ENCODE data around the gene ISCU. TPM values are rescaled to one million over a fixed set of nuclear protein-coding genes. Genes with fewer than 3 reads are reported as not detected.
A peak's percentile ranks its signal among the peaks of the same experiment; 100 is the strongest.
"Not testable (repeated sequence)": the region's sequence is repeated elsewhere in the genome, so short reads cannot be mapped to it uniquely, and the experiment has no call there.

ISCU gene
- total RNA-seq, 2 experiments from 2014 or later, result 88.6 to 94.3 TPM

DNA sequence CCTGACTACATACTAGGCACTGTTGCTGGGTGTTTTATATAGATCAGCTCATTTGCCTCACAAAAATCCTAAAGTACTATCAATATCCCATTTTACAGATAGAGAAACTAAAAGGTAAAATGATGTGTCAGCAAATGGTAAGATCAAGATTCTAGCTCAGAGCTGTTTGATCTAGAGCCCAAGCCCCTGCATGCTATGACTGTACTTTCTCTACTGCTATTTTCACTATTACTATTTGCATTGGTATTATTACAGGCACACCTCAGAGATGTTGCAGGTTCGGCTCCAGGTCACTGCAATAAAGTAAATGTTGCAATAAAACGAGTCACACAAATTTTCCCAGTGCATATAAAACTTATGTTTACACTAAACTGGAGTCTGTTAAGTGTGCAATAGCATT lies 10.9 kb downstream of the ISCU start:
- Mint-ChIP-seq H3K4me3 (no peak overlapping the region), H3K4me1 (ENCODE audit: low read depth) (peaks cover 58% of the 10 kb centered on the region), H3K27me3 (no peaks in the 10 kb centered on the region), H3K36me3 (peaks cover 15% of the 10 kb centered on the region), H3K27ac (no peak overlapping the region), H3K9me3 (no peaks in the 10 kb centered on the region)
- intact Hi-C loops (cut with micrococcal nuclease), result loop anchor here (1.0 kb wide), 1 partner anchor 44 kb away; no protein-coding TSS in a partner anchor
- peak; percentile 54 for DNase-seq
- CTCF ChIA-PET, result interaction anchor here (0.6 to 18.8 kb wide), 3 partner anchors 11 to 91 kb away, joined by 3 to 472 read pairs (median 4); partner anchors contain the start of gene ISCU
- POLR2A ChIA-PET, result interaction anchor here (0.9 to 1.4 kb wide), 3 partner anchors 9 to 43 kb away, joined by 3 to 8 read pairs (median 3); partner anchors contain the start of gene ISCU

DNA sequence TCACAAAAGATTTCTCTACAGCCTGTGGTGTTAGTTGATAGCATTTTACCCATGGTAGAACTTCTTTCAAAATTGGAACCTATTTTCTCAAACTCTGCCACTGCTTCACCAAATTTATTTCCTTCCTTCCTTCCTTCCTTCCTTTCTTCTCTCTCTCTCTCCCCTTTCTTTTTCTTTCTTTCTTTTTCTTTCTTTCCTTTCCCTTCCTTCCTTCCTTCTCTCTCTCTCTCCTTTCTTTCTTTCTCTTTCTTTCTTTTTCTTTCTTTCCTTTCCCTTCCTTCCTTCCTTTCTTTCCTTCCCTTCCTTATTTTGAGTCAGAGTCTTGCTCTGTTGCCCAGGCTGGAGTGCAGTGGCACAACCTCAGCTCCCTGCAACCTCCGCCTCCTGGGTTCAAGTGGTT lies 11.9 kb downstream of the ISCU start:
- H3K9me3 Mint-ChIP-seq; H3K27me3 Mint-ChIP-seq; H3K27ac Mint-ChIP-seq; H3K36me3 Mint-ChIP-seq; intact Hi-C loops (cut with micrococcal nuclease); DNase-seq; H3K4me3 Mint-ChIP-seq: not testable (repeated sequence)
- H3K4me1 Mint-ChIP-seq (ENCODE audit: low read depth), result peaks cover 48% of the 10 kb centered on the region
- POLR2A ChIA-PET, result interaction anchor here (0.7 to 1.0 kb wide), 2 partner anchors 10 to 1659 kb away, joined by 3 to 4 read pairs; no protein-coding TSS in a partner anchor
- CTCF ChIA-PET, result interaction anchor here (1.5 to 18.8 kb wide), 3 partner anchors 11 to 376 kb away, joined by 3 to 472 read pairs (median 8); no protein-coding TSS in a partner anchor

- no peak overlapping the region for H3K4me3 Mint-ChIP-seq
- ChIA-PET CTCF (interaction anchor here (1.5 to 1.9 kb wide), 3 partner anchors 12 to 375 kb away, joined by 3 to 9 read pairs (median 8); no protein-coding TSS in a partner anchor), POLR2A (no interaction called here)
- peaks cover 3% of the 10 kb centered on the region for H3K36me3 Mint-ChIP-seq
- intact Hi-C loops (cut with micrococcal nuclease), result no loop called here
- peaks cover 40% of the 10 kb centered on the region for H3K4me1 Mint-ChIP-seq (ENCODE audit: low read depth)
- no peak overlapping the region for H3K27ac Mint-ChIP-seq
- no peaks in the 10 kb centered on the region for H3K27me3 Mint-ChIP-seq
- no peak for DNase-seq
- peaks cover 3% of the 10 kb centered on the region for H3K9me3 Mint-ChIP-seq
Observed at GRCh38 chr12:108575199-108575912, 13.0 kb downstream of the ISCU start.

DNA sequence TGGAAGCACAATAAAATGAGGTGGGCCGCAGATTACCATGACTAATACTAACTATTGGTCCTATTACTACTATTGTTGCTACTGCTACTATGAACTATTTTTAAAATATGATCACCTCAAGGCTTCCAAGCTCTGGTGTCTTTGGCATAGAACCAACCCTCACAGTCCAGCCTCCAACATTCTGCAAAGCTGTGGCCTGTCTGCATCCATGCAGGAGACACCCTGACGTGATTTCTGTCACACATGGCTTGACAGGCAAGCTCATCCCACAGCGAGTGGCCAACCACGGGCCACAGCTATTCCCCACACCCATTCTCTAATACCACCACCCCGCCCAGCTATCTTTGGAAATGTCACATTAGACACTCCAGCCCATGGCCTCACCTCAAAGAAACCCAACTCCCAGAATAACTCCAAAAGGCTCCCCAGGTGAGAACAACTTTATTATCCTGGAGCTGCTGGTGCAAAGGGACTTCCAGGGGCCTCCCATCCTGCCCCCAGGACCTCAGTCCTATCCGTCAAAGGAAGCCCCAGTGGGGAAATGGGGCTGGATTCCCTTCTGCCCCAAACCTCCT lies 14.4 kb downstream of the ISCU start:
- Mint-ChIP-seq H3K36me3 (no peaks in the 10 kb centered on the region), H3K9me3 (peaks cover 3% of the 10 kb centered on the region), H3K27me3 (no peaks in the 10 kb centered on the region), H3K4me1 (ENCODE audit: low read depth) (peaks cover 33% of the 10 kb centered on the region), H3K4me3 (no peak overlapping the region), H3K27ac (no peak overlapping the region)
- intact Hi-C loops (cut with micrococcal nuclease), result no loop called here
- no peak for DNase-seq
- POLR2A ChIA-PET, result no interaction called here
- CTCF ChIA-PET, result interaction anchor here (1.1 to 1.7 kb wide), 3 partner anchors 8 to 64 kb away, joined by 3 to 14 read pairs (median 3); no protein-coding TSS in a partner anchor

DNA sequence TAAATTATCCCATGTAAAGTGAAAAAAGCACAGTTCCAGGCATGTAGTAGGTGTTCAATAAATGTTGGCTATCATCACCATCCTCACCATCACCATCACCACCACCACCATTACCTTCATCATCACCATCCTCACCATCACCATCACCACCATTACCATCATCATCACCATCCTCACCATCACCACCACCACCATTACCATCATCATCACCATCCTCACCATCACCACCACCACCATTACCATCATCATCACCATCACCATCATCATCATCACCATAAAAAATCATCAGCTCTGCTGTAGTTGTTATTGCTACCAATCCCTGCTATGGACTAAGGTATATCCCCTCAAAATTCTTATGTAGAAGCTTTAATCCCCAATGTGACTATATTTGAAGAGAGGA lies 15.1 kb downstream of the ISCU start:
- Mint-ChIP-seq H3K4me3 (no peak overlapping the region), H3K36me3 (no peaks in the 10 kb centered on the region), H3K27me3 (no peaks in the 10 kb centered on the region), H3K27ac (no peak overlapping the region), H3K9me3 (peaks cover 3% of the 10 kb centered on the region), H3K4me1 (ENCODE audit: low read depth) (peaks cover 28% of the 10 kb centered on the region)
- ChIA-PET CTCF (interaction anchor here (1.1 to 1.7 kb wide), 3 partner anchors 9 to 65 kb away, joined by 3 to 14 read pairs (median 3); no protein-coding TSS in a partner anchor), POLR2A (no interaction called here)
- DNase-seq, result no peak
- intact Hi-C loops (cut with micrococcal nuclease), result no loop called here

DNA sequence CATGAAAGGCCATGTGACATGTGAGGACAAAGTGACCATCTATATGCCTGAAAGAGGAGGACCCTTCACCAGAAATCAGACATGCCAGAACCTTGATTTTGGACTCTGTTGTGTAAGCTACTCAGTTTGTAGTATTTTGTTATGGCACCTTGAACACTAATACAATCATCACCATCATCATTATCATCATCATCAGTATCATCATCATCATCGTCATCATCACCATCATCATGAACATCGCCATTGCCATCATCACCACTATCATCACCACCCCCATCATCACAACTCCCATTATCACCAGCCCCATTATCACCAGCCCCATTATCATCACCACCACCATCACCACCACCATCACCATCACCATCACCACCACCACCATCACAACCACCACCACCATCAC lies 15.9 kb downstream of the ISCU start:
- no peak for DNase-seq
- Mint-ChIP-seq H3K27ac (no peak overlapping the region), H3K4me1 (ENCODE audit: low read depth) (peaks cover 20% of the 10 kb centered on the region), H3K36me3 (no peaks in the 10 kb centered on the region), H3K9me3 (peaks cover 3% of the 10 kb centered on the region), H3K4me3 (no peak overlapping the region), H3K27me3 (no peaks in the 10 kb centered on the region)
- POLR2A ChIA-PET, result no interaction called here
- intact Hi-C loops (cut with micrococcal nuclease), result no loop called here
- CTCF ChIA-PET, result interaction anchor here (1.7 kb wide), 1 partner anchor 39 kb away, joined by 14 read pairs; no protein-coding TSS in a partner anchor

DNA sequence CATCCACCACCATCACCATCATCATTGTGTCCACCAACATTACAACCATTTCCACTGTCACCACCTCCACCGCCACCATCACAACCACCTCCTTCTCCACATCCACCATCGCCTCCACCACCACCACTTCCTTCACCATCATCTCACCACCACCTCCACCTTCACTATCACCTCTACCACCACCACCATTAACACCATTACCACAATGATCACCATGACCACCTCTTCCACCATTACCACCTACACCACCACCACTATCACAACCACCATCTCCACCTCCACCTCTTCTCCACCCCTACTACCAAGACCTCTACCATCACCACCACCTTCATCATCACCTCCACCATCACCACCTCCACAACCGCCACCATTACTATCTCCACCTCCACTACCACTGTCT lies 16.4 kb downstream of the ISCU start:
- peaks cover 15% of the 10 kb centered on the region for H3K4me1 Mint-ChIP-seq (ENCODE audit: low read depth)
- DNase-seq, result no peak
- CTCF ChIA-PET, result no interaction called here
- peaks cover 3% of the 10 kb centered on the region for H3K9me3 Mint-ChIP-seq
- no peaks in the 10 kb centered on the region for H3K36me3 Mint-ChIP-seq
- POLR2A ChIA-PET, result no interaction called here
- H3K27me3 Mint-ChIP-seq, result no peaks in the 10 kb centered on the region
- intact Hi-C loops (cut with micrococcal nuclease), result no loop called here
- H3K4me3 Mint-ChIP-seq, result no peak overlapping the region
- no peak overlapping the region for H3K27ac Mint-ChIP-seq

DNA sequence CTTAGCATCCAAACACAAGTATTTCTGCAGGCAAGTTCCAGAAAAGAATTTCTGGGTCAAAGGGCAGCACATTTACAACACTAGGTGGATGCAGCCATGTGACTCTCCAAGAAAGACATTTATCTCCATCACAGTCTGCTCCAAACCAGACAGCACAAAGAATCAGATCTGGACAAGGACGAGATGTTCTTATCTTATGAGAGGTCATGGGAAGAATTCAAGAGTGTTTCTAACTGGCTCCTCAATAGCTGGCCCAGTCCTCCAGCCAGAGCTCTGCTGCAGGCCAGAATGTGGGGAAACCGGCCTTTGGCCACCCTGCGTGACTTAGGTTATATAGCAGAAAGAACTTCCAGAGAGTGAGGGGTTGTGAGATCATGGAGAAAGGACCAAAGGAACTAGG lies 18.1 kb downstream of the ISCU start:
- Mint-ChIP-seq H3K9me3 (peaks cover 3% of the 10 kb centered on the region), H3K27ac (no peak overlapping the region), H3K4me3 (no peak overlapping the region), H3K36me3 (no peaks in the 10 kb centered on the region), H3K4me1 (ENCODE audit: low read depth) (peaks cover 2% of the 10 kb centered on the region), H3K27me3 (no peaks in the 10 kb centered on the region)
- intact Hi-C loops (cut with micrococcal nuclease), result no loop called here
- ChIA-PET CTCF (no interaction called here), POLR2A (no interaction called here)
- DNase-seq, result no peak

GRCh38 chr12:108581311-108582227 lies 19.2 kb downstream of the ISCU start:
- Mint-ChIP-seq H3K27me3 (no peaks in the 10 kb centered on the region), H3K27ac (no peak overlapping the region), H3K9me3 (peaks cover 3% of the 10 kb centered on the region), H3K36me3 (no peaks in the 10 kb centered on the region), H3K4me3 (no peak overlapping the region), H3K4me1 (ENCODE audit: low read depth) (no peaks in the 10 kb centered on the region)
- CTCF ChIA-PET, result interaction anchor here (1.5 kb wide), 1 partner anchor 83 kb away, joined by 4 read pairs; no protein-coding TSS in a partner anchor
- intact Hi-C loops (cut with micrococcal nuclease), result no loop called here
- DNase-seq, result no peak
- POLR2A ChIA-PET, result no interaction called here

- Mint-ChIP-seq H3K4me1 (ENCODE audit: low read depth) (no peaks in the 10 kb centered on the region), H3K27ac (no peak overlapping the region), H3K4me3 (no peak overlapping the region), H3K27me3 (no peaks in the 10 kb centered on the region), H3K36me3 (no peaks in the 10 kb centered on the region), H3K9me3 (peaks cover 3% of the 10 kb centered on the region)
- ChIA-PET POLR2A (no interaction called here), CTCF (no interaction called here)
- DNase-seq, result no peak
- intact Hi-C loops (cut with micrococcal nuclease), result no loop called here
Observed at GRCh38 chr12:108582509-108582908, 20.1 kb downstream of the ISCU start.

- H3K36me3 Mint-ChIP-seq, result no peaks in the 10 kb centered on the region
- CTCF ChIA-PET, result no interaction called here
- intact Hi-C loops (cut with micrococcal nuclease), result no loop called here
- POLR2A ChIA-PET, result no interaction called here
- no peak for DNase-seq
- no peaks in the 10 kb centered on the region for H3K27me3 Mint-ChIP-seq
- no peak overlapping the region for H3K27ac Mint-ChIP-seq
- peaks cover 3% of the 10 kb centered on the region for H3K9me3 Mint-ChIP-seq
- H3K4me1 Mint-ChIP-seq (ENCODE audit: low read depth), result no peaks in the 10 kb centered on the region
- no peak overlapping the region for H3K4me3 Mint-ChIP-seq
Observed at GRCh38 chr12:108582978-108583770, 20.8 kb downstream of the ISCU start.
